WERI-Rb-1 (cell line): ENCODE measurements around the gene LPCAT1.

Source experiments
- DNase-seq: peaks from one replicate; pipeline ENCODE4 v3.0.0-alpha.2; 2020
- H3K27ac ChIP-seq: fragments of 250-450 bp; sonication (Bioruptor Pico); 2 replicates; pipeline ENCODE4 v1.5.1; 2020; ENCODE audit warnings: mild to moderate bottlenecking, moderate library complexity
- H3K27me3 ChIP-seq: fragments of 250-450 bp; sonication (Bioruptor Pico); 2 replicates; pipeline ENCODE4 v1.5.1; 2021; ENCODE audit warnings: mild to moderate bottlenecking, low read depth, moderate library complexity; ENCODE audit not compliant: insufficient read depth, severe bottlenecking
- H3K36me3 ChIP-seq: fragments of 250-450 bp; sonication (Bioruptor Pico); 2 replicates; pipeline ENCODE4 v1.5.1; 2020; ENCODE audit warnings: mild to moderate bottlenecking, moderate library complexity
- H3K4me3 ChIP-seq: 2 replicates; pipeline ENCODE4 v1.5.1; 2011; ENCODE audit warnings: low read depth, mild to moderate bottlenecking, control low read depth, low read length
- H3K9me3 ChIP-seq: fragments of 250-450 bp; sonication (Bioruptor Pico); 2 replicates; pipeline ENCODE4 v1.5.1; 2021; ENCODE audit warnings: mild to moderate bottlenecking, moderate library complexity; ENCODE audit not compliant: severe bottlenecking
- TF ChIP-seq, protein P1 (sequence below): IDR thresholded peaks from 2 replicates; pipeline ENCODE4 v1.5.1; 2011; ENCODE audit warnings: low read depth, mild to moderate bottlenecking, control low read depth, inconsistent platforms, low read length

The LPCAT1 gene

DNA sequence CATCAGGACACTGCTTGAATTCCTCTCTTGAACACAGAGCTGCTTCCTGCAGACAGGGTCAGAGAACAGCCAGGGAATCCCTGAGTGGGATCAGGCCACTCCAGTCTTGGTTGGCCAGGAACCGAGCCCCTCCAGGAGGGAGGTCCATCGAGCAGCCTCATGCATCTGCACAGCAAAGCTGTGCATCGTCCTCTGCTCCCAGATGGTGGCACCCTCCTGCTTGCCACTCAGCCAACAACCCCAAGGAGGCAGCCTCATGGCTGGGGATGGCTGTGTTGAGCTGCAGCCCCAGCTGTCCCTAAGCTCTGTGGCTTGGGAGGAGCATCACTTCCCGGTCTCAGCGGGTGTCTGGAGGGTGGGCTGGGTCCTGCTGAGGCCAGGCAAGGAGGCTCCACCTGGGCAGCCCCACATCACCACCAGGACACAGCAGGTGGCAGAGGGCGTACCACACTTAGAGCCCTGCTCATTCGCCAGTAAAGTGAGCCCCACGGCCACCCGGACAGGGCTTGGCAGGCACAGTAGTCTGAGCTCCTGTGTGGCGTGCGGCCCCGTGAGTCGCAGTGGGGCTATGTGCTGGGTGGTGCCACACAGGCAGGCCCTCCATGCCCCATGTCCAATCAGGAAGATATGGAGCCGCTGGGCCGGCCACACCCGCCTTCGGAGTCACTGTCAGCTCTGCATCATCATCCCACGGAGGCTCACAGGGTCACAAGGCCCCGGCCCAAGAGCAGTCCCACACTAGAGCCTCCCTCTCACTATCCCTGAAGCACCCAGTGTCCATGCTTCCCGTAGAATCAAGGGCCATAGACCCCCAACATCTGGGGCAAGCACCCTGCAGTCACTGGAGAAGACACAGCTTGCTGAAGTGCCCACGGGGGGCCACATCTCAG, 11.9 kb downstream of the LPCAT1 start:
- no peaks in the 10 kb centered on the region for H3K9me3 ChIP-seq
- TF ChIP-seq, protein P1, sequence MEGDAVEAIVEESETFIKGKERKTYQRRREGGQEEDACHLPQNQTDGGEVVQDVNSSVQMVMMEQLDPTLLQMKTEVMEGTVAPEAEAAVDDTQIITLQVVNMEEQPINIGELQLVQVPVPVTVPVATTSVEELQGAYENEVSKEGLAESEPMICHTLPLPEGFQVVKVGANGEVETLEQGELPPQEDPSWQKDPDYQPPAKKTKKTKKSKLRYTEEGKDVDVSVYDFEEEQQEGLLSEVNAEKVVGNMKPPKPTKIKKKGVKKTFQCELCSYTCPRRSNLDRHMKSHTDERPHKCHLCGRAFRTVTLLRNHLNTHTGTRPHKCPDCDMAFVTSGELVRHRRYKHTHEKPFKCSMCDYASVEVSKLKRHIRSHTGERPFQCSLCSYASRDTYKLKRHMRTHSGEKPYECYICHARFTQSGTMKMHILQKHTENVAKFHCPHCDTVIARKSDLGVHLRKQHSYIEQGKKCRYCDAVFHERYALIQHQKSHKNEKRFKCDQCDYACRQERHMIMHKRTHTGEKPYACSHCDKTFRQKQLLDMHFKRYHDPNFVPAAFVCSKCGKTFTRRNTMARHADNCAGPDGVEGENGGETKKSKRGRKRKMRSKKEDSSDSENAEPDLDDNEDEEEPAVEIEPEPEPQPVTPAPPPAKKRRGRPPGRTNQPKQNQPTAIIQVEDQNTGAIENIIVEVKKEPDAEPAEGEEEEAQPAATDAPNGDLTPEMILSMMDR = peak; percentile 98
- H3K27me3 ChIP-seq = no peaks in the 10 kb centered on the region
- H3K36me3 ChIP-seq = peaks cover 56% of the 10 kb centered on the region
- H3K4me3 ChIP-seq = no peak overlapping the region
- H3K27ac ChIP-seq = no peak overlapping the region
- peak; percentile 92 for DNase-seq

DNA sequence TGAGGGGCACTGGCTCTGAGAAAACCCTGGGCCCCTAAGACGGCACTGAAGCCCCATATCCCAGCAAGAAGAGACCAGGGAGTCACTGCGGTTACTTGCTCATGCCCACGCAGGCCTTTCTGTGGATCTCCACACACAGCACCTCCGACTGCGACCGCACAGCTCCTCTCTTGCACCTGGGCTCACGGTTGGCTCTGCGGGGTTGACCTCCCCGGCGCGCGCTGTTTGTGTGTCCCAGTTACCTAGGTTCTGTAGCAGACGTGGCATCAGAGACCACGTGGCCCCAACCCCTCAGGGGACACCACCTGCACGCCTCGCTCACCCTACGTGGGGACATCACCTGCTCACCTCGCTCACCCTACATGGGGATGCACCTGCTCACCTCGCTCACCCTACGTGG, 12.7 kb downstream of the LPCAT1 start:
- no peak overlapping the region for H3K27ac ChIP-seq
- no peak overlapping the region for H3K4me3 ChIP-seq
- TF ChIP-seq, protein P1 = no peak
- peaks cover 53% of the 10 kb centered on the region for H3K36me3 ChIP-seq
- H3K9me3 ChIP-seq = no peaks in the 10 kb centered on the region
- peak; percentile 7 for DNase-seq
- H3K27me3 ChIP-seq = no peaks in the 10 kb centered on the region

DNA sequence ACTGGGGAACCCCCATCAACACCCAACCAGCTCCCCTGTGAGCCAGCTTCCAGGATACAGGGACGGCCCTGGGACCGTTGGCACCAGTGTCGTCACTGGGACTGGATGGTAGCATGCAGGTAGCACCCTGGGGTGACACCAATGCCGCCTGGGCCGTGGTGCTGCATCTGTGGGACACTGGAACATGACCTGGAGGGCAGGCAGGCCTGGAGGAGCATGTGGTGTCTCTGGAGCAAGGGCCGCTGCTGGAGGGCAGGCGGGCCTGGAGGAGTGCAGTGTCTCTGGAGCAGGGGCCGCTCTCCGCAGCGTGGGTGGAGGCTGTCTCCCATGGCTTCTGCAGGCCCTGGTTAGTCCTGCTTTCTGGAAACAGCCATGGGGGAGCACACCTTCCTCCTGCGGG, 13.1 kb downstream of the LPCAT1 start:
- Histone ChIP-seq H3K36me3 (peaks cover 52% of the 10 kb centered on the region), H3K4me3 (no peak overlapping the region), H3K27ac (no peak overlapping the region), H3K27me3 (no peaks in the 10 kb centered on the region), H3K9me3 (no peaks in the 10 kb centered on the region)
- TF ChIP-seq, protein P1 = no peak
- peak; percentile 9 for DNase-seq

DNA sequence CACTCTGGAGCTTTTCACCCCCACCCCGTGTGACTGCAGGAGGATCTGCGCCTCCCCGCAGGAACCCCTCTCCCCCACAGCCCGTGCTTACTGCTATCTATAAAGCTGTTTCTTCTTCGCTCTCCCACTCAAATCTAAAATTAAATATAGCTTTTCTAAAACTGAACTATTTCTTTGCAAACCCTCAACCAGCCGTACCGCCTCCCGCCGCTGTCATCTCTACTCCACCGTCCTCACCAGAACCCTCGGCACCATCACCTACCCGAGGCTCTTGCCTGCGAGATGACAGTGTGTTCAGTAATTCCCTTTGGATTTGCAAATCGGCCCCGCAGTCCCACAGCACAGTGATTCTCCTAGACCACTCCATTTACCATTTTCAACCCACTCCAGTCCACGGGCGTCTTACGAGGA, 13.6 kb downstream of the LPCAT1 start:
- Histone ChIP-seq H3K36me3 (peaks cover 53% of the 10 kb centered on the region), H3K27ac (no peak overlapping the region), H3K27me3 (no peaks in the 10 kb centered on the region), H3K9me3 (no peaks in the 10 kb centered on the region), H3K4me3 (no peak overlapping the region)
- TF ChIP-seq, protein P1 = no peak
- peak; percentile 3 for DNase-seq

DNA sequence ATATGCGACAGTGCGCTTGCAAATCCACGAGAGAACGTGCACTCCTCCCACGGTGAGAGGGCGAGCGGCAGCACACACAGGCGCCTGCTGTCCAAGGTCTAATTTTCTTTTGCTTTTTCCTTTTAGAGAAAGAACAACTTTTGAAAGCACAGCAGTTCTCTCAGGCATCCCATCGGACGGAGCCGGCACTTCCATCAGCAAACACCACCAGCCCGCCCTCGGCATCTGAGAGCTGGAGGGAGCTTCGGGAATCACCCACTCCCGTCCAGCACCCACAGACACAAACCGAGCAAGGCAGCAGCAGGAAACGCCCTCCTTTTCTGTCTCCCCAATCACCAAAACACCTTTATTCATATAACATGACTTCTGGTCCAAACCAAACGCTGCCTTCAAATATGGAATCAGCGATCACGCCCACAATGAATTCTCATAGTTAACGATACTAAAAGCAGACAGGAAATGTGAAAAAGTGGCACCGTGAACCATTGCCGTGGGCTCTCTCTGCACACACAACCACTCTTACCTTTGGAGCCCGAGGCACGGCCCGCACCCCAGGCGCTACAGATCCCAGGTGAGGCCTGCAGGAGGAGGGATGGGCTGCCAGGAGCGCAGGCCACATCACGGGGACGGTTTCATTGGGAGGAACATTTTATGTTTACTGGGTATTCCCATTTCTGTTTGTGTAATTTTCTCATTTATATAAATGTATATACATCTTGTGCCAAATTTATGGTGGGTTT, 14.2 kb downstream of the LPCAT1 start:
- H3K27me3 ChIP-seq = no peaks in the 10 kb centered on the region
- H3K36me3 ChIP-seq = peaks cover 51% of the 10 kb centered on the region
- H3K4me3 ChIP-seq = no peak overlapping the region
- peak; percentile 4 for DNase-seq
- no peak overlapping the region for H3K27ac ChIP-seq
- TF ChIP-seq, protein P1 = no peak
- no peaks in the 10 kb centered on the region for H3K9me3 ChIP-seq
